GM19395 (cell line): ENCODE results near the gene EML4.
"Not testable (repeated sequence)": the region's sequence is repeated elsewhere in the genome, so short reads cannot be mapped to it uniquely, and the experiment has no call there.

Source experiments
- ATAC-seq: cut with Tn5 transposase; IDR thresholded peaks from one replicate; pipeline ENCODE4 v1.9.1; 2021; ENCODE audit warnings: mild to moderate bottlenecking, moderate library complexity; ENCODE audit not compliant: unreplicated experiment

The EML4 gene

GRCh38 chr2:42327125-42327524, 158.0 kb downstream of the EML4 start:
- peak; percentile 53 for ATAC-seq

GRCh38 chr2:42328148-42328833, 159.1 kb downstream of the EML4 start:
- ATAC-seq = no peak

GRCh38 chr2:42328923-42329322, 159.8 kb downstream of the EML4 start:
- ATAC-seq = no peak

GRCh38 chr2:42329736-42330135, 160.6 kb downstream of the EML4 start:
- no peak for ATAC-seq

- no peak for ATAC-seq
These were observed 162.6 kb downstream of the EML4 start for GRCh38 chr2:42331569-42332284.

GRCh38 chr2:42332575-42332974, 163.4 kb downstream of the EML4 start:
- ATAC-seq = no peak

GRCh38 chr2:42333579-42333978, 164.4 kb downstream of the EML4 start:
- no peak for ATAC-seq

GRCh38 chr2:42334220-42334619, 165.1 kb downstream of the EML4 start:
- ATAC-seq = no peak

- ATAC-seq = not testable (repeated sequence)
These were observed 165.7 kb downstream of the EML4 start for GRCh38 chr2:42334865-42335264.

GRCh38 chr2:42335514-42336104, 166.5 kb downstream of the EML4 start:
- no peak for ATAC-seq

GRCh38 chr2:42336361-42336965, 167.3 kb downstream of the EML4 start:
- no peak for ATAC-seq

GRCh38 chr2:42337356-42337820, 168.2 kb downstream of the EML4 start:
- no peak for ATAC-seq

GRCh38 chr2:42337846-42338566, 168.9 kb downstream of the EML4 start:
- no peak for ATAC-seq

- no peak for ATAC-seq
These were observed 169.5 kb downstream of the EML4 start for GRCh38 chr2:42338567-42339190.

- no peak for ATAC-seq
These were observed 170.2 kb downstream of the EML4 start for GRCh38 chr2:42339191-42339912.

GRCh38 chr2:42340045-42340937, 171.1 kb downstream of the EML4 start:
- no peak for ATAC-seq

GRCh38 chr2:42340938-42341636, 171.9 kb downstream of the EML4 start:
- no peak for ATAC-seq
